HG03439 (cell line): Measurements from ENCODE around the gene SLC39A12.
"Not testable (repeated sequence)": the region's sequence is repeated elsewhere in the genome, so short reads cannot be mapped to it uniquely, and the experiment has no call there.

Experiments used
- ATAC-seq: cut with Tn5 transposase; IDR thresholded peaks from one replicate; pipeline ENCODE4 v1.9.1; 2021; ENCODE audit warnings: mild to moderate bottlenecking, moderate library complexity; ENCODE audit not compliant: unreplicated experiment

Gene SLC39A12

GRCh38 chr10:17951868-17952371 lies at the start of gene SLC39A12:
TSS of gene SLC39A12 (plus strand) at chr10:17951918. CDS start at chr10:17953277, 1,359 bp downstream.
- ATAC-seq, result no peak

- no peak for ATAC-seq
Observed at GRCh38 chr10:17904564-17904963, 47.2 kb upstream of the SLC39A12 start.

- no peak for ATAC-seq
Observed at GRCh38 chr10:17905491-17905890, 46.2 kb upstream of the SLC39A12 start.

- ATAC-seq, result no peak
Observed at GRCh38 chr10:17906002-17906401, 45.7 kb upstream of the SLC39A12 start.

GRCh38 chr10:17907641-17908040 lies 44.1 kb upstream of the SLC39A12 start:
- ATAC-seq, result no peak

GRCh38 chr10:17910125-17910789 lies 41.5 kb upstream of the SLC39A12 start:
- no peak for ATAC-seq

GRCh38 chr10:17912754-17913153 lies 39.0 kb upstream of the SLC39A12 start:
- ATAC-seq, result no peak

- ATAC-seq, result no peak
Observed at GRCh38 chr10:17913604-17914003, 38.1 kb upstream of the SLC39A12 start.

GRCh38 chr10:17914169-17915045 lies 37.3 kb upstream of the SLC39A12 start:
- ATAC-seq, result no peak

GRCh38 chr10:17915181-17915580 lies 36.5 kb upstream of the SLC39A12 start:
- ATAC-seq, result no peak

- no peak for ATAC-seq
Observed at GRCh38 chr10:17918187-17918903, 33.4 kb upstream of the SLC39A12 start.

- no peak for ATAC-seq
Observed at GRCh38 chr10:17921378-17921777, 30.3 kb upstream of the SLC39A12 start.

GRCh38 chr10:17923728-17924127 lies 28.0 kb upstream of the SLC39A12 start:
- ATAC-seq, result no peak

GRCh38 chr10:17943033-17943745 lies 8.5 kb upstream of the SLC39A12 start:
- ATAC-seq, result no peak

GRCh38 chr10:17950269-17950668 lies 1.4 kb upstream of the SLC39A12 start:
- ATAC-seq, result not testable (repeated sequence)

- ATAC-seq, result no peak
Observed at GRCh38 chr10:17950726-17951125, 992 bp upstream of the SLC39A12 start.

GRCh38 chr10:17954372-17954771 lies 2.7 kb downstream of the SLC39A12 start:
- ATAC-seq, result not testable (repeated sequence)

GRCh38 chr10:17954861-17955260 lies 3.1 kb downstream of the SLC39A12 start:
- ATAC-seq, result no peak

- no peak for ATAC-seq
Observed at GRCh38 chr10:17958049-17958448, 6.3 kb downstream of the SLC39A12 start.

- no peak for ATAC-seq
Observed at GRCh38 chr10:17959870-17960269, 8.2 kb downstream of the SLC39A12 start.
